WERI-Rb-1 (cell line): Measurements from ENCODE around the gene WDR5.

Experiments
- DNase-seq: peaks from one replicate; pipeline ENCODE4 v3.0.0-alpha.2; 2020
- H3K27ac ChIP-seq: fragments of 250-450 bp; sonication (Bioruptor Pico); 2 replicates; pipeline ENCODE4 v1.5.1; 2020; ENCODE audit warnings: mild to moderate bottlenecking, moderate library complexity
- H3K27me3 ChIP-seq: fragments of 250-450 bp; sonication (Bioruptor Pico); 2 replicates; pipeline ENCODE4 v1.5.1; 2021; ENCODE audit warnings: mild to moderate bottlenecking, low read depth, moderate library complexity; ENCODE audit not compliant: insufficient read depth, severe bottlenecking
- H3K36me3 ChIP-seq: fragments of 250-450 bp; sonication (Bioruptor Pico); 2 replicates; pipeline ENCODE4 v1.5.1; 2020; ENCODE audit warnings: mild to moderate bottlenecking, moderate library complexity
- H3K4me3 ChIP-seq: 2 replicates; pipeline ENCODE4 v1.5.1; 2011; ENCODE audit warnings: low read depth, mild to moderate bottlenecking, control low read depth, low read length
- H3K9me3 ChIP-seq: fragments of 250-450 bp; sonication (Bioruptor Pico); 2 replicates; pipeline ENCODE4 v1.5.1; 2021; ENCODE audit warnings: mild to moderate bottlenecking, moderate library complexity; ENCODE audit not compliant: severe bottlenecking
- CTCF ChIP-seq: IDR thresholded peaks from 2 replicates; pipeline ENCODE4 v1.5.1; 2011; ENCODE audit warnings: low read depth, mild to moderate bottlenecking, control low read depth, inconsistent platforms, low read length

WDR5 gene

GRCh38 chr9:134188386-134189144, 52.7 kb downstream of the WDR5 start:
- no peak for TF ChIP-seq CTCF
- peak overlapping the region; percentile 38 for H3K4me3 ChIP-seq
- DNase-seq = peak; percentile 93
- peak overlapping the region; percentile 95 for H3K27ac ChIP-seq
- H3K27me3 ChIP-seq = no peaks in the 10 kb centered on the region
- no peaks in the 10 kb centered on the region for H3K9me3 ChIP-seq
- no peaks in the 10 kb centered on the region for H3K36me3 ChIP-seq

GRCh38 chr9:134189145-134189469, 53.2 kb downstream of the WDR5 start:
- peak overlapping the region; percentile 38 for H3K4me3 ChIP-seq
- peak; percentile 80 for DNase-seq
- no peaks in the 10 kb centered on the region for H3K27me3 ChIP-seq
- TF ChIP-seq CTCF = no peak
- no peaks in the 10 kb centered on the region for H3K36me3 ChIP-seq
- H3K27ac ChIP-seq = peak overlapping the region; percentile 95
- H3K9me3 ChIP-seq = no peaks in the 10 kb centered on the region

- H3K27me3 ChIP-seq = no peaks in the 10 kb centered on the region
- peak; percentile 63 for DNase-seq
Observed at GRCh38 chr9:134189470-134190231, 53.8 kb downstream of the WDR5 start.

GRCh38 chr9:134190232-134191121, 54.6 kb downstream of the WDR5 start:
- Histone ChIP-seq H3K27ac (peak overlapping the region; percentile 95), H3K27me3 (no peaks in the 10 kb centered on the region), H3K36me3 (no peaks in the 10 kb centered on the region), H3K4me3 (no peak overlapping the region), H3K9me3 (no peaks in the 10 kb centered on the region)
- no peak for DNase-seq
- TF ChIP-seq CTCF = no peak

More at GRCh38 chr9:134189470-134190231, 53.8 kb downstream of the WDR5 start:
- H3K27ac ChIP-seq = peak overlapping the region; percentile 95
- no peaks in the 10 kb centered on the region for H3K36me3 ChIP-seq
- H3K9me3 ChIP-seq = no peaks in the 10 kb centered on the region
- no peak for TF ChIP-seq CTCF
- H3K4me3 ChIP-seq = peak overlapping the region; percentile 38

GRCh38 chr9:134191455-134192209, 55.8 kb downstream of the WDR5 start:
- no peak for DNase-seq
- H3K9me3 ChIP-seq = no peaks in the 10 kb centered on the region
- H3K27ac ChIP-seq = no peak overlapping the region
- H3K27me3 ChIP-seq = no peaks in the 10 kb centered on the region
- TF ChIP-seq CTCF = no peak
- no peaks in the 10 kb centered on the region for H3K36me3 ChIP-seq
- H3K4me3 ChIP-seq = no peak overlapping the region
